NB4 (cell line): Measurements from ENCODE around the gene PTRH2.

ENCODE experiments used
- CTCF ChIP-seq: IDR thresholded peaks from one replicate; pipeline ENCODE4 v1.5.1; 2012; ENCODE audit warnings: low read depth, low read length
- POLR2A ChIP-seq: IDR thresholded peaks from 2 replicates; pipeline ENCODE4 v1.6.1; 2011; ENCODE audit warnings: mild to moderate bottlenecking; ENCODE audit not compliant: insufficient read length; ENCODE audit errors: extremely low read depth

- TF ChIP-seq POLR2A (no peak), CTCF (no peak)
These were observed 47.3 kb upstream of the PTRH2 start for GRCh38 chr17:59754552-59754951.
